HepG2 (cell line): Measurements from ENCODE around the gene ZFAND2B. TPM values are rescaled to one million over a fixed set of nuclear protein-coding genes. Genes with fewer than 3 reads are reported as not detected.

ENCODE experiments used
- AKAP8 ChIP-seq: sonication (generic); formaldehyde crosslinking; IDR thresholded peaks from 2 replicates; pipeline ENCODE4 v1.5.1; 2020; ENCODE audit warnings: mild to moderate bottlenecking, missing genetic modification reagents
- ETV6 ChIP-seq: sonication (generic); formaldehyde crosslinking; conservative IDR thresholded peaks from 2 replicates; pipeline ENCODE4 v1.4.0; 2020; ENCODE audit warnings: missing genetic modification reagents
- FLYWCH1 ChIP-seq: sonication (generic); formaldehyde crosslinking; IDR thresholded peaks from 2 replicates; pipeline ENCODE4 v1.8.1; 2023; ENCODE audit warnings: mild to moderate bottlenecking, missing genetic modification reagents
- GATAD1 ChIP-seq: IDR thresholded peaks from 2 replicates; pipeline ENCODE4 v1.6.1; 2016; ENCODE audit warnings: missing genetic modification reagents, missing compliant biosample characterization
- KDM5A ChIP-seq: fragments of 200-600 bp; sonication (generic); IDR thresholded peaks from 2 replicates; pipeline ENCODE4 v1.7.0; 2018; ENCODE audit warnings: antibody characterized with exemption, mild to moderate bottlenecking, low read length, borderline replicate concordance
- MAF1 ChIP-seq: sonication (generic); formaldehyde crosslinking; IDR thresholded peaks from 2 replicates; pipeline ENCODE4 v1.5.0; 2020; ENCODE audit warnings: missing genetic modification reagents, borderline replicate concordance
- NONO ChIP-seq, 2 experiments: fragments of 450-650 bp in 1 of 2; sonication (generic) in 1 of 2; formaldehyde crosslinking in 1 of 2; IDR thresholded peaks in 1 of 2; conservative IDR thresholded peaks in 1 of 2; 2 replicates each; pipeline versions ENCODE4 v1.6.1 to v1.8.0; 2017 to 2022; ENCODE audit warnings: mild to moderate bottlenecking in 1 of 2, missing genetic modification reagents in 1 of 2, moderate library complexity in 1 of 2
- RFX5 ChIP-seq: IDR thresholded peaks from 2 replicates; pipeline ENCODE4 v1.6.1; 2011; ENCODE audit warnings: low read depth, low read length, improper control_type of control experiment
- SP140L ChIP-seq: sonication (generic); formaldehyde crosslinking; IDR thresholded peaks from 2 replicates; pipeline ENCODE4 v1.4.0; 2020; ENCODE audit warnings: missing genetic modification reagents, borderline replicate concordance
- TCF12 ChIP-seq, 2 experiments: fragments of 450-650 bp in 1 of 2; sonication (generic) in 1 of 2; formaldehyde crosslinking in 1 of 2; IDR thresholded peaks; 2 replicates each; pipeline versions ENCODE4 v1.6.1 to v1.8.0; 2017 to 2022; ENCODE audit warnings: antibody characterized with exemption in 1 of 2, mild to moderate bottlenecking in 1 of 2, missing genetic modification reagents in 1 of 2, moderate library complexity in 1 of 2
- TCF7 ChIP-seq: sonication (generic); IDR thresholded peaks from 2 replicates; pipeline ENCODE4 v1.6.1; 2016; ENCODE audit warnings: antibody characterized with exemption, low read depth
- XBP1 ChIP-seq: sonication (generic); formaldehyde crosslinking; IDR thresholded peaks from 2 replicates; pipeline ENCODE4 v1.5.0; 2020; ENCODE audit warnings: missing genetic modification reagents
- ZMYM4 ChIP-seq: sonication (generic); formaldehyde crosslinking; IDR thresholded peaks from 2 replicates; pipeline ENCODE4 v1.8.1; 2023; ENCODE audit warnings: mild to moderate bottlenecking, missing genetic modification reagents
- ZNF253 ChIP-seq: sonication (generic); formaldehyde crosslinking; IDR thresholded peaks from 2 replicates; pipeline ENCODE4 v1.8.0; 2022; ENCODE audit warnings: mild to moderate bottlenecking, missing genetic modification reagents, borderline replicate concordance
- ZNF33B ChIP-seq: sonication (generic); formaldehyde crosslinking; IDR thresholded peaks from 2 replicates; pipeline ENCODE4 v1.5.1; 2020; ENCODE audit warnings: mild to moderate bottlenecking, missing genetic modification reagents
- ZNF605 ChIP-seq: sonication (generic); formaldehyde crosslinking; IDR thresholded peaks from 2 replicates; pipeline ENCODE4 v1.8.0; 2022; ENCODE audit warnings: mild to moderate bottlenecking, missing genetic modification reagents
- ZNF615 ChIP-seq: sonication (generic); formaldehyde crosslinking; IDR thresholded peaks from 2 replicates; pipeline ENCODE4 v1.5.0; 2020; ENCODE audit warnings: mild to moderate bottlenecking, missing genetic modification reagents, borderline replicate concordance
- ZNF672 ChIP-seq: sonication (generic); formaldehyde crosslinking; IDR thresholded peaks from 2 replicates; pipeline ENCODE4 v1.8.1; 2022; ENCODE audit warnings: missing genetic modification reagents
- ZNF761 ChIP-seq: sonication (generic); formaldehyde crosslinking; conservative IDR thresholded peaks from 2 replicates; pipeline ENCODE4 v1.4.0; 2020; ENCODE audit warnings: mild to moderate bottlenecking, missing genetic modification reagents
- polyA plus RNA-seq, 8 experiments: library from polyadenylated mRNA; depleted of rRNA in 3 of 8; stranded (reverse) in 7 of 8; unstranded in 1 of 8; fragments of >200 nt; fragmentation: Illumina TruSeq in 4 of 8; extraction: Trizol in 4 of 8; gene quantifications; 2 replicates each; pipeline versions ENCODE4 v1.2.1 to v1.2.3, GENCODE V29; 2011 to 2016; ENCODE audit warnings: low read depth in 4 of 8, missing spikeins in 1 of 8, mixed read lengths in 1 of 8; ENCODE audit not compliant: insufficient read depth in 1 of 8
- total RNA-seq, 5 experiments: library from RNA; depleted of rRNA; stranded (reverse); fragments of >200 nt; fragmentation: Illumina TruSeq; extraction: Trizol; gene quantifications; 2 replicates each; pipeline ENCODE4 v1.2.3, GENCODE V29; 2016; ENCODE audit warnings: low read depth in 1 of 5
- TF ChIP-seq, protein P1 (sequence below): sonication (generic); formaldehyde crosslinking; IDR thresholded peaks from 2 replicates; pipeline ENCODE4 v1.8.0; 2022; ENCODE audit warnings: missing genetic modification reagents, mild to moderate bottlenecking, moderate library complexity, borderline replicate concordance
- TF ChIP-seq, protein P2 (sequence below): sonication (generic); formaldehyde crosslinking; conservative IDR thresholded peaks from 2 replicates; pipeline ENCODE4 v1.8.0; 2022; ENCODE audit warnings: mild to moderate bottlenecking, moderate library complexity, missing genetic modification reagents
- TF ChIP-seq, protein P3 (sequence below): sonication (generic); formaldehyde crosslinking; IDR thresholded peaks from 2 replicates; pipeline ENCODE4 v1.5.0; 2020; ENCODE audit warnings: mild to moderate bottlenecking, missing genetic modification reagents

The ZFAND2B gene
- total and polyA plus RNA-seq, 2 of the 13 experiments (the other 11 are each of a cell fraction or from before 2014, with no cell fraction given), result 53.3 to 115 TPM

DNA sequence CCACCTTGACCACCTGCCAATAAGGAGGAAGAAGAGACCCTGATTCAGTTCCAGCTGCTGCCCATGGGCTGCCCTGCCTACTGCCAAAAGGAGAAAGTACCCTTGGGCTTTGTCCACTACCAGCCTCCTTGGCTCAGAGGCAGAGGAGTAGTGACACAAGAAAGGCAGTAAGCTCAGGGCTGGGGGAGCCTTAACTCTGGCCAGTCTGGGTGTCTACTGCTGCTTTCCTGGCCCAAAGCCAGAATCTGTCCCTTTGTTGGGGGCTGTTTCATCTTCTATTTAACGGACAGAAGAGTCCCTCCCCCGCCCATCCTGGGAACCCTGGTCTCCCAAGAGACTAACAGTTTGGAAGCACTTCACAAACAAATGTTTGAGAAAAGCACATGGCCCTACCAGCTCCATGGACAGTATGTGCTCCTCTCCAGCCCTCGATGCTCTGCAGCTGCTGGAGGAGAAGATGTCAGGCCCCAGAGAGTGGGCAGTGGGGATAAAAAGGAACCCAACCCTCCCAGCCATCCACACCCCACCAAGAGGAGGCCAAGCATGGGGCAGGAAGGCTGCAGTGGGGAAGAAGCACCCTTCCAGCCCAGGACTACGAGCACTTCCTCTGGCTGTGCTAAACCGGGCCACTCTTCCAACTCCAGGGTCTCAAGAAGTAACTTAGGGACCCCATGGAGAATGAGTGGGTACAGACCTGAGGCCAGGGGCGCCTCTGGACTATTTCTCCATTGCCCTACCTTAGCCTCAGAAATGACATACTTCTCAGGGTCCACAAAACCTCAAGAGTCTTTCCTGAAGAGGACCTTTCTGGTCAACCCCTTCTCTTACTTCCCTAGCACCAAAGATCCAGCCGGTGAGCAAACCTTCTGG, 21.7 kb downstream of the ZFAND2B start (continued):
- TF ChIP-seq ETV6 (CRISPR knock-in tag), result no peak
- TF ChIP-seq KDM5A, result no peak
- no peak for TF ChIP-seq ZNF253
- TF ChIP-seq NONO (IDR thresholded peaks at IDR 0.05), result no peak
- no peak for TF ChIP-seq NONO (CRISPR knock-in tag; conservative IDR thresholded peaks at IDR 0.05)
- TF ChIP-seq ZNF615 (CRISPR knock-in tag), result 0 out of 2 replicates have a peak, but pooled peaks have one; percentile 31
- no peak for TF ChIP-seq FLYWCH1 (CRISPR knock-in tag)
- no peak for TF ChIP-seq ZMYM4 (CRISPR knock-in tag)
- TF ChIP-seq, protein P1, sequence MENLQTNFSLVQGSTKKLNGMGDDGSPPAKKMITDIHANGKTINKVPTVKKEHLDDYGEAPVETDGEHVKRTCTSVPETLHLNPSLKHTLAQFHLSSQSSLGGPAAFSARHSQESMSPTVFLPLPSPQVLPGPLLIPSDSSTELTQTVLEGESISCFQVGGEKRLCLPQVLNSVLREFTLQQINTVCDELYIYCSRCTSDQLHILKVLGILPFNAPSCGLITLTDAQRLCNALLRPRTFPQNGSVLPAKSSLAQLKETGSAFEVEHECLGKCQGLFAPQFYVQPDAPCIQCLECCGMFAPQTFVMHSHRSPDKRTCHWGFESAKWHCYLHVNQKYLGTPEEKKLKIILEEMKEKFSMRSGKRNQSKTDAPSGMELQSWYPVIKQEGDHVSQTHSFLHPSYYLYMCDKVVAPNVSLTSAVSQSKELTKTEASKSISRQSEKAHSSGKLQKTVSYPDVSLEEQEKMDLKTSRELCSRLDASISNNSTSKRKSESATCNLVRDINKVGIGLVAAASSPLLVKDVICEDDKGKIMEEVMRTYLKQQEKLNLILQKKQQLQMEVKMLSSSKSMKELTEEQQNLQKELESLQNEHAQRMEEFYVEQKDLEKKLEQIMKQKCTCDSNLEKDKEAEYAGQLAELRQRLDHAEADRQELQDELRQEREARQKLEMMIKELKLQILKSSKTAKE (CRISPR knock-in tag), result no peak
- no peak for TF ChIP-seq ZNF672 (CRISPR knock-in tag)
- no peak for TF ChIP-seq TCF7
- TF ChIP-seq ZNF605, result peak; percentile 51; the same call in 1 of the 2 replicates
- no peak for TF ChIP-seq RFX5
- 0 out of 2 replicates have a peak, but pooled peaks have one; percentile 38 for TF ChIP-seq SP140L
- no peak for TF ChIP-seq ZNF761
- no peak for TF ChIP-seq TCF12 (IDR thresholded peaks at IDR 0.05)
- TF ChIP-seq TCF12 (CRISPR knock-in tag; IDR thresholded peaks at IDR 0.05), result no peak
- no peak for TF ChIP-seq XBP1 (CRISPR knock-in tag)
- no peak for TF ChIP-seq GATAD1 (CRISPR knock-in tag)
- TF ChIP-seq, protein P2, sequence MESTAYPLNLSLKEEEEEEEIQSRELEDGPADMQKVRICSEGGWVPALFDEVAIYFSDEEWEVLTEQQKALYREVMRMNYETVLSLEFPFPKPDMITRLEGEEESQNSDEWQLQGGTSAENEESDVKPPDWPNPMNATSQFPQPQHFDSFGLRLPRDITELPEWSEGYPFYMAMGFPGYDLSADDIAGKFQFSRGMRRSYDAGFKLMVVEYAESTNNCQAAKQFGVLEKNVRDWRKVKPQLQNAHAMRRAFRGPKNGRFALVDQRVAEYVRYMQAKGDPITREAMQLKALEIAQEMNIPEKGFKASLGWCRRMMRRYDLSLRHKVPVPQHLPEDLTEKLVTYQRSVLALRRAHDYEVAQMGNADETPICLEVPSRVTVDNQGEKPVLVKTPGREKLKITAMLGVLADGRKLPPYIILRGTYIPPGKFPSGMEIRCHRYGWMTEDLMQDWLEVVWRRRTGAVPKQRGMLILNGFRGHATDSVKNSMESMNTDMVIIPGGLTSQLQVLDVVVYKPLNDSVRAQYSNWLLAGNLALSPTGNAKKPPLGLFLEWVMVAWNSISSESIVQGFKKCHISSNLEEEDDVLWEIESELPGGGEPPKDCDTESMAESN (CRISPR knock-in tag), result no peak
- TF ChIP-seq ZNF33B, result no peak
- TF ChIP-seq MAF1 (CRISPR knock-in tag), result no peak
- TF ChIP-seq, protein P3, sequence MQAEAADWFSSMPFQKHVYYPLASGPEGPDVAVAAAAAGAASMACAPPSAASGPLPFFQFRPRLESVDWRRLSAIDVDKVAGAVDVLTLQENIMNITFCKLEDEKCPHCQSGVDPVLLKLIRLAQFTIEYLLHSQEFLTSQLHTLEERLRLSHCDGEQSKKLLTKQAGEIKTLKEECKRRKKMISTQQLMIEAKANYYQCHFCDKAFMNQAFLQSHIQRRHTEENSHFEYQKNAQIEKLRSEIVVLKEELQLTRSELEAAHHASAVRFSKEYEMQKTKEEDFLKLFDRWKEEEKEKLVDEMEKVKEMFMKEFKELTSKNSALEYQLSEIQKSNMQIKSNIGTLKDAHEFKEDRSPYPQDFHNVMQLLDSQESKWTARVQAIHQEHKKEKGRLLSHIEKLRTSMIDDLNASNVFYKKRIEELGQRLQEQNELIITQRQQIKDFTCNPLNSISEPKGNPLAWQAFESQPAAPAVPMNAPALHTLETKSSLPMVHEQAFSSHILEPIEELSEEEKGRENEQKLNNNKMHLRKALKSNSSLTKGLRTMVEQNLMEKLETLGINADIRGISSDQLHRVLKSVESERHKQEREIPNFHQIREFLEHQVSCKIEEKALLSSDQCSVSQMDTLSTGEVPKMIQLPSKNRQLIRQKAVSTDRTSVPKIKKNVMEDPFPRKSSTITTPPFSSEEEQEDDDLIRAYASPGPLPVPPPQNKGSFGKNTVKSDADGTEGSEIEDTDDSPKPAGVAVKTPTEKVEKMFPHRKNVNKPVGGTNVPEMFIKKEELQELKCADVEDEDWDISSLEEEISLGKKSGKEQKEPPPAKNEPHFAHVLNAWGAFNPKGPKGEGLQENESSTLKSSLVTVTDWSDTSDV, result no peak
- 0 out of 2 replicates have a peak, but pooled peaks have one; percentile 53 for TF ChIP-seq AKAP8 (CRISPR knock-in tag)
